ENCODE results near the gene NOS1. TPM values are rescaled to one million over a fixed set of nuclear protein-coding genes. Genes with fewer than 3 reads are reported as not detected.

NOS1 gene
- total and polyA plus RNA-seq, 2 of the 8 experiments (the other 6 are each of a cell fraction or from before 2014, with no cell fraction given) = 1.5 to 2.0 TPM

DNA sequence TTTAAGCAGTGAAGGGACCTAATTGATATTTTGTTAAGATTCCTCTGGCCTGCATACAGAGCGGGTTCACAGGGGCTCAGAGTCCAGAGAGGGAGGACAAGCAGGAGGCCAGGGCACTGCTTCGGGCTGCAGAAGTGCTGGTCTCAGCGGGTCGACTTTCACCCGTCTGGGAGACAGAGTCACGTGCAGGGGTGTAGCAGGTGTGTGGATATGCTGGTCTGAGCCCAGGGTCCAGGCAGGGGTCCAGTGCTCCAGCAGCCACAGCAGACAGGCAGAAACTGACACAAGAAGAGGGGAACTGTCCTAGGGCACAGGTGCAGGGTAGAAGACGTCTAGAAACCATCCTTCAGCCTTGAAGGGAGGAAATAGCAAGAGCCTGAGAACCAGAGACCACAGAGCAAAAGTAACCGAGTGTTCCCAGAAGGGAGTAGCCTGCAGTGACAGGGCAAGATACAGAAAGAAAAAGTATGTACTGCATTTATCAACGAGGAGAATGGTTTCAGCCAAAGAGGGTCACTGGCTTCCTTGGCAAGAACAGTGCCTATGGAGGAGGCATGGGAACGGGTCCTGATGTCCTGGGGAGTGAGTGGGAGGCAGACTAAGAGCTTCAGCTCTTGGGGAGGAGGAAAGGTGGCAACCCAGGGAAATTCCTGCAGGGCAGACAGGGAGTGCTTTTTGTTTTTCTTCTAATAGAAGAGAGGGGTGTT lies 199.8 kb downstream of the NOS1 start:
- Histone ChIP-seq H4K20me1 (replicated peaks in 1 of 2; ENCODE audit: control insufficient read depth in 1 of 2, insufficient read depth in 2 of 2, low read length in 2 of 2) (peaks cover 2 to 14% of the 10 kb centered on the region in 2 experiments), H2BK15ac (ENCODE audit: low read length) (no peak overlapping the region), H3K36me3 (ENCODE audit: control insufficient read depth in 2 of 4, insufficient read depth in 4 of 4, low read length in 3 of 4) (peaks cover 44 to 80% (median 64%) of the 10 kb centered on the region in 4 experiments), H2AFZ (ENCODE audit: low read length) (no peak overlapping the region), H3K56ac (replicated peaks; ENCODE audit: insufficient read length, low read depth, low read length) (no peak overlapping the region), H2BK12ac (ENCODE audit: low read depth, low read length) (no peak overlapping the region), H3K14ac (ENCODE audit: insufficient read length) (no peak overlapping the region), H3K23me2 (ENCODE audit: low read depth, low read length) (no peaks in the 10 kb centered on the region), H3K27me3 (replicated peaks in 1 of 4; ENCODE audit: control insufficient read depth in 3 of 4, extremely low read depth in 1 of 4, insufficient read depth in 3 of 4, low read length in 3 of 4) (no peaks in the 10 kb centered on the region), H3K79me1 (ENCODE audit: low read depth, low read length) (no peaks in the 10 kb centered on the region), H3K23ac (ENCODE audit: insufficient read length) (no peak overlapping the region), H3K4ac (replicated peaks; ENCODE audit: insufficient read length, low read depth, low read length) (no peak overlapping the region), H3K9me3 (ENCODE audit: insufficient read depth in 2 of 2, low read depth in 1 of 2, low read length in 1 of 2) (no peaks in the 10 kb centered on the region), H2AK5ac (ENCODE audit: low read depth, low read length) (no peak overlapping the region), H2BK20ac (ENCODE audit: low read length) (no peak overlapping the region), H3K79me2 (ENCODE audit: control insufficient read depth in 1 of 2, insufficient read depth in 2 of 2, low read length in 2 of 2) (no peaks in the 10 kb centered on the region), H3K18ac (ENCODE audit: extremely low read depth, low read length) (no peak overlapping the region), H3K4me1 (replicated peaks in 1 of 4; ENCODE audit: control insufficient read depth in 3 of 4, insufficient read depth in 4 of 4, low read length in 3 of 4) (no peaks in the 10 kb centered on the region), H4K8ac (ENCODE audit: extremely low read depth, insufficient read depth, low read length) (no peak overlapping the region), H2BK5ac (ENCODE audit: low read depth, low read length) (no peak overlapping the region), H4K91ac (replicated peaks; ENCODE audit: insufficient read length, low read length) (no peak overlapping the region), H3K4me3 (ENCODE audit: extremely low read depth in 1 of 4, insufficient read depth in 2 of 4, low read depth in 3 of 4, low read length in 4 of 4) (no peak overlapping the region), H3K9ac (replicated peaks in 1 of 4; ENCODE audit: extremely low read depth in 1 of 4, low read depth in 3 of 4, low read length in 3 of 4) (no peak overlapping the region), H2BK120ac (replicated peaks; ENCODE audit: low read depth, low read length) (no peak overlapping the region), H3K4me2 (ENCODE audit: insufficient read depth in 1 of 2, low read depth in 2 of 2, low read length in 2 of 2) (no peak overlapping the region), H3K27ac (ENCODE audit: low read depth, low read length) (no peak overlapping the region), H4K5ac (ENCODE audit: insufficient read length, low read depth, low read length) (no peak overlapping the region)
- 89% methylated on average over 10 of the region's 10 CpGs; no CpG with 5 or more reads in 1 of the 2 experiments for WGBS, 2 experiments (ENCODE audit: extremely low coverage in 1 of 2, insufficient coverage in 1 of 2, insufficient read length in 1 of 2, insufficient replicate concordance in 2 of 2, low coverage in 1 of 2, low lambda C conversion rate in 2 of 2, missing lambda C conversion rate in 1 of 2)
- ChIA-PET POLR2A (ENCODE audit: partially characterized antibody) (interaction anchor here (1.0 to 1.2 kb wide), 2 partner anchors 10 to 14 kb away, joined by 3 to 4 read pairs; no protein-coding TSS in a partner anchor), CTCF (ENCODE audit: partially characterized antibody) (no interaction called here)
- DNase-seq (ENCODE audit: low read depth in 1 of 2, low spot score in 2 of 2) = no peak
- no peak for FAIRE-seq
- TF ChIP-seq RXRA (IDR thresholded peaks at IDR 0.05; ENCODE audit: insufficient read depth, low read depth, low read length) = no peak
- no peak for TF ChIP-seq TAF7 (optimal IDR thresholded peaks at IDR 0.05; ENCODE audit: borderline replicate concordance, low read depth, low read length)
- TF ChIP-seq BRCA1 (IDR thresholded peaks at IDR 0.05; ENCODE audit: low read depth, low read length) = no peak

Data from H1 (cell line).